SHP77 (cell line): ENCODE data around the gene ISL1.

Experiments
- DNase-seq, 2 experiments: peaks; one replicate each; lab custom pipeline; 2025; lab: John Stamatoyannopoulos, UW

The ISL1 gene

GRCh38 chr5:51383131-51384121, at the start of gene ISL1:
Gene ISL1, plus strand, starts transcription at chr5:51383448. Its CDS starts 224 bp downstream, at chr5:51383672.
- peak; percentile 17 to 46 for DNase-seq

- no peak for DNase-seq
Measured at GRCh38 chr5:51336878-51337277, 46.4 kb upstream of the ISL1 start.

DNA sequence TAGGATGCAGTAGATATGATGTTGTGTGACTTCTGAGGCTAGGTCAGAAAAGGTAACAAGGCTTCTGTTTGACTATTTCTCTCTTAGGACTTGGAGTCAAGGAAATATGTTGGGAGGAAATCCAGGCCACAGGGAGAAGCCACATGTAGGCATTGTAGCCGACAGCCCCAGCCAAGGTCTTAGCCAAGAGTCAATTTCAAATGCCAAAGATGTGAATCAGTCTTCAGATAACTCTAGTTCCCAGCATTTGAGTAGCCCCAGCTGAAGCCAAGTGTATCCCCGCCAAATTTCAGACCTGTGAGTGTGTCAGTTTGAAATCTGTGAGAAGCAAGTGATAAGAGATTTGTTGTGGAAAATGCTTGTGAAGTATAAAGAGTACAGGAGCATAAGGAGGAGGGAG, 38.1 kb upstream of the ISL1 start:
- no peak for DNase-seq

- DNase-seq, result no peak
Measured at GRCh38 chr5:51347157-51347556, 36.1 kb upstream of the ISL1 start.

DNA sequence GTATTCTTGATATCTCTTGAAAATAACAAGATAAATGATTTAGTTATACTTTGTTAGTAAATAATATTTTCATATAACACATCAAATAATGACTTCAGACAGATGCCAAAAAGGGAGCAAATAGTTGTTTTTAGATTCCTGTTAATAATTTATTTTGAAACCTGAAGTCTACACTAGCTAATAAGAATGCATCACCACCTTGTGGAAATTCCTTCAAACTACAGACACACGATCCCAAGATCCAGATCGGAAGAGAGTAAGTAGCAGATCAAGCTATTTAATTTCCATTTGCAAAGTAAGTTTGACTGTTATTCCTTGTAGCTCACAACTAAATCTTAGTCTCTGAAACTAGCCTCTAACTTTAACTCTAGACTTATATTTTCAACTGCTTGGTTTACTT, 35.5 kb upstream of the ISL1 start:
- no peak for DNase-seq

GRCh38 chr5:51371052-51371451, 12.2 kb upstream of the ISL1 start:
- DNase-seq, result no peak

- peak in 1 of 2 experiments; percentile 14 for DNase-seq
Measured at GRCh38 chr5:51373880-51374523, 9.2 kb upstream of the ISL1 start.

DNA sequence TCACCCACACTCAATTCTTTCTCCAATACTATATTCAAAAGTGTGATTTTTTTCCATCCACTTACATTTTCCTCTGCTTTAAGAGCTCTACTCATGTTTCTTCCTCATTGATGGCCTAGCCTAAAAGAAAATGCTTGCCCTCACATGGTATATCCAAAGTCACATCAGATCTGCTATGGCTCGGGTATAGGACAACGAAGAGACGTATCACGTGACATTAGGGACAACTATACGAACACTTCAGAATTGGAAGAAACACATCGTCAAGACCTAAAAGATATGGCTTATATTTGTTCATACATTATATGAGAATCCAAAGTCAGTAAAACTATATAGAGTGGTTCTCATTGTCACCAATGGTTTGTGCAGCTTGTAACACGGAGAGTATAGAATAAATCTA, 8.2 kb upstream of the ISL1 start:
- DNase-seq, result no peak

GRCh38 chr5:51376509-51376908, 6.7 kb upstream of the ISL1 start:
- no peak for DNase-seq

DNA sequence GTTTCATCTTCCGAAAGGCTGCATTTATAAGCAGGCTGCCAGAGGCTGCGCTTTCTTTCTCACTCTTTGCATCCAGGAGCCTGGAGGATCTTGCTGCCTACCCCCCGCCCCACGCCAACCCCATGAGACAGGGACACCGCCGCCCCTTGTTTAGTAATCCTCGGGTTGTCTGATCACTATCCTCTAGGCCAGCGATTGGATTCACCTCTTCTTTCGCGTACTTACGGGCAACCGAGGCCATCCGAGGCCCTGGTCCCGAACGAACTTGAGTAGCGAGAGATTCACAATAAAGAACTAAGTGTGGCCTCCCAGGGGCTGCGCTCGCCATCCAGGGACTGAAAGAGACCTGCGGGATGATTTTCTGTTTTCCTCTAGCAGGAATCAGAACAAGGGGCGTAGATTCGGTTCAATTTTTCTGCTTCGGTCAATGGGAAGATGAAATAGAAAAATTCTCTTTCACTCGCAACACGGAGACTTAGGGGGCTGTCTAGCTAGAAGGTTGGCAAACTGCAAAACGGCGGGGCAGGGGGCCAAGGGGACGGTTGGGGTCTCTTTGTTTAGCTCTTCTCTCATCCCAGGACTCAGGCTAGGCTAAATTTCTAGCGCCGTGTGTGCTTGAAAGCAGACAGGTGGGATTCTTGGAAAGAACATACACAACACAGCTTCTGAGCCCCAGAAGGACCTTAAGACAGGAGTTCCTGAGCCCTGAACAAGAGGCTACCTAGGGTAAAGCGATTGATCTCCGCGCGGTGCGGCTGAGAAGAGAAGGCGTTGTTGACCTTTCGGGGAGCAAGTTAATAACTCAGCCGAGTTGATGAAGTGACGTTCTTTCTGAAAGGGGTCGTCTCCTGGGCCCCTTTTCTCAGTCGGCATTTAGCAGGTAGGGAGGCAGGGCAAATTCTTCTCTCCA, 5.8 kb upstream of the ISL1 start:
- no peak for DNase-seq

- no peak for DNase-seq
Measured at GRCh38 chr5:51378061-51378409, 5.2 kb upstream of the ISL1 start.

DNA sequence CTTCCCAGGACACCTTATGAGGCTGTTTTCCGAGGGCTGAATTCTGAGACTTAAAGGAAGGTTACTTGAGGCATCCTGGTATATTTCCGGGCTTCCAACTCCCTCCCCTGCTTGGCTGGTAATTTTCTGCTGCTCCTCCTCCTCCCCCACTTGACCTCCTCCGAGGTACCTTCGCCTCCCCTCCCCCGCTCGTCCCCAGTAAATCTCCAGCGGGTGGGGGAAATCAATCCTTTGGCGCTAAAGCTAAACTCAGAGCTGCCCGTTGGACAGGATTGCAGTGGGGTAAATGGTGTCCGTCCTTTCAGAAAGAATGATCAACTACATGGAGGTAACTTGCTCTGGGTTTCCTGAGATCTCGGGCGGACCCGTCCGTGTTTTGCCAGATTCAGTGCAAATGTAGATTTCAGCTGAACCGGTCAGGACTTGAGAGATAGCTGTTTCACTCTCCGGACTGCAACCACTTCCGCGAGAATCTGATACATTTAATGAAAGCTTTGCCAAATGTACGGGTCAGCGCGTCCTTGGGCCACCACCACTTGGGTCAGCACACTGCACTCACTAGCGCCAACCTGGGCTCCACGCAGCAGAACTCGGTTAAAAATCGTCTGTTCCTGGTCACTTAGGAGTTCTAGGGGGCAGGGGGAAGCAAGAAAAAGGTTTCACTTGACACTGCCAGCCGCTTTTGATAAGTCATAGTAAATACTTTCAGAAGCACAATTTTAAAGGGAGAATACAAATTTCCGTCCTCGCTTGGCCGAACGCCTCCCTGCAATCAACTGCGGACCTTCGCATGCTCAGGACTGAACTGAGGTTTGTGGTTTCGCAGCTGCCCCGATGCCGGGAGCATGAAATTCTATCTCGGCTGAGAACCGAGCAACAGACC, 4.6 kb upstream of the ISL1 start:
- no peak for DNase-seq

- DNase-seq, result no peak
Measured at GRCh38 chr5:51379331-51379700, 3.9 kb upstream of the ISL1 start.

DNA sequence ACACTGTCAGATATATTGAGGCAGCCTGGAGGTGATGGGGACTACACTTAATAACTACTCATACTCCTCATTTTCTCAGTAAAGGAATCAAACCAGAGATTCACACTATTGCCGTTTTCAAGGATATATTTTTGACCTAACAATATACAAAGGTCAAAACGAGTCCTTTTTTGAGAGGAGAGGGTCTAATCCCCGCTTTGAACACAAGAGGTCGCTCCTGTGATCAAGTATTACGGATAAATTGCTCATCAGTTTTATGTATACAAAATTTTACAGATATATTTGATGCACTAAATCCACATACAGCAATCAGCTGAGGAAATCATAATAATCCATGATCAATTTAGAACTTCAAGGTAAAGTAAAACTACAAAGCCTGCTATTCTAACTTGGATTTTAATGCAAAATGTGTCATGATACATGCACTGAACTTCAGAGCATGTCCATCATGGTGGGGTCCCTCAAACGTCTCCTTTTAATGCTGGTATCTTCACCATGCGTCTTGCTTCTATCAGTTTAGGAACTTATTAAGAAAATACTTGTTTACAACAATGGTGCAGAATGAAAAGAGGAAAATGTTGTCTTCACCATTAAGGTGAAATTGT, 2.5 kb upstream of the ISL1 start:
- peak; percentile 6 to 14 for DNase-seq

GRCh38 chr5:51381761-51382474, 1.3 kb upstream of the ISL1 start:
- no peak for DNase-seq

DNA sequence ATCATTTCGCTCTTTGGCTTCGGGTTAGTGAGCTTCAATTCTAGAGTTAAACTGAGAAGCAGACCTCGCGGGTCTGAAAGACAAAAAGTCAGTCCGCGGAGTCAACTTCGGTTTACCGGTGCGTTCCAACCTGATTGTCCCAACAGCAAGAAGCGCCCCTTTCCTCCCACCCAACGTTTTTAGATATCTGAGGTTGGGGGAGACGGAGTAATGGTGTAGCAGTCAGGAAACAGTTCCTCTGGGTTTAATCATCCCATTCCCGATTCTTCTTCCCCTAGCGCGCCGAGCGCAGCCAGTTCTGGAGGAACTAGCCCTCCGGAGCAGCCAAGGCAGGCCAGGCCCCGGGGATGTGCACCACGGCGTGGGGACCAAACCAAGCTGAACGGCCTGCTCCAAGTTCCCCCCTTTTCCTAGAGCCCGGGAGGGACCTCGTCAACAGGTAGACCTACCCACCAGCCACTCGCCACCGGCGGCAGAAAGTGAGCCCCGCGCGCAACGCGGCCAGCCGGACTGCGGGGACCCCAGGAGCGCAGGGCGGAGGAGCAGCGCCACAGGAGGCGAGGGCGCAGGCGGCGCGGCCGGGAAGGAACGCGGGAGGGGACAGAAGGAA, 622 bp upstream of the ISL1 start:
- DNase-seq, result no peak

- DNase-seq, result no peak
Measured at GRCh38 chr5:51384281-51384840, 1.1 kb downstream of the ISL1 start.

DNA sequence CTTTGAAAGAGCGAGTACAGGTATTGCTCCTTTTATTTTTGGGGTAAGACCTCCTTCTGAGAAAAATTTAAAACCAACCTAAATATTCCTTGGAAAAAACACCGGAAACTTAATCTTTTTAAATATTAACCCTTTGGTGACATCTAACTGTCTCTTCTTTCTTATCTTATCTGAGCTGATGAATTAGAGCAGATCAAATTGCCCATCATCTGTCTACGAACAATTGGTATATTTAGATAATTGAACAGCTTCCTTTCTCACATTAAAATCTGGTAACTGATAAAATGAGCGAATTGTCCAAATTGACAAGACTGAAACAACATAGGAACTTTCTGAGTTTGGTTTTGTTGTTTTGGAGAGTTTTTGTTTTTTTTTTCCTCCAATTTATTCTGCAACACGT, 2.0 kb downstream of the ISL1 start:
- DNase-seq, result no peak
